Mesendoderm (in vitro differentiated cells): Measurements from ENCODE around the gene MAP3K13.
A peak's percentile ranks its signal among the peaks of the same experiment; 100 is the strongest.

Experiments used
- DNase-seq: peaks from one replicate; pipeline ENCODE4 v3.0.0; 2013
- H2AK5ac ChIP-seq: 2 replicates; pipeline ENCODE4 v1.6.1; 2013; ENCODE audit warnings: low read length, inconsistent platforms
- H2BK120ac ChIP-seq: 2 replicates; pipeline ENCODE4 v1.6.1; 2013; ENCODE audit warnings: low read depth, mild to moderate bottlenecking, low read length, moderate library complexity, mixed read lengths
- H2BK15ac ChIP-seq: replicated peaks from 2 replicates; pipeline ENCODE4 v1.6.1; 2013; ENCODE audit warnings: low read depth, mild to moderate bottlenecking, moderate library complexity
- H2BK5ac ChIP-seq: 2 replicates; pipeline ENCODE4 v1.6.1; 2013; ENCODE audit warnings: low read length, inconsistent platforms
- H3K18ac ChIP-seq: 2 replicates; pipeline ENCODE4 v1.6.1; 2013; ENCODE audit warnings: mild to moderate bottlenecking, low read length, mixed read lengths
- H3K23ac ChIP-seq: one replicate; pipeline ENCODE4 v1.6.1; 2013; ENCODE audit warnings: low read length
- H3K27ac ChIP-seq: 2 replicates; pipeline ENCODE4 v1.5.1; 2013; ENCODE audit warnings: low read depth, mild to moderate bottlenecking, inconsistent platforms, low read length, moderate library complexity
- H3K27me3 ChIP-seq: 2 replicates; pipeline ENCODE4 v1.6.1; 2013; ENCODE audit warnings: low read length, control low read depth, mild to moderate bottlenecking, inconsistent platforms; ENCODE audit not compliant: insufficient read depth, poor library complexity
- H3K36me3 ChIP-seq: 2 replicates; pipeline ENCODE4 v1.6.1; 2013; ENCODE audit warnings: low read length, inconsistent platforms; ENCODE audit not compliant: control insufficient read depth, insufficient read depth
- H3K4ac ChIP-seq: one replicate; pipeline ENCODE4 v1.6.1; 2013; ENCODE audit warnings: low read depth, mild to moderate bottlenecking, low read length, moderate library complexity
- H3K4me1 ChIP-seq: 2 replicates; pipeline ENCODE4 v1.6.1; 2013; ENCODE audit warnings: low read depth, low read length, inconsistent platforms; ENCODE audit not compliant: control insufficient read depth
- H3K4me2 ChIP-seq: 2 replicates; pipeline ENCODE4 v1.6.1; 2013; ENCODE audit warnings: low read length
- H3K4me3 ChIP-seq: 2 replicates; pipeline ENCODE4 v1.5.1; 2013; ENCODE audit warnings: mild to moderate bottlenecking, low read length
- H3K56ac ChIP-seq: one replicate; pipeline ENCODE4 v1.6.1; 2013; ENCODE audit warnings: low read length
- H3K79me1 ChIP-seq: 2 replicates; pipeline ENCODE4 v1.6.1; 2013; ENCODE audit warnings: low read length, inconsistent platforms
- H3K79me2 ChIP-seq: 2 replicates; pipeline ENCODE4 v1.6.1; 2013; ENCODE audit warnings: mild to moderate bottlenecking, low read length; ENCODE audit not compliant: control insufficient read depth, insufficient read depth
- H3K9ac ChIP-seq: 2 replicates; pipeline ENCODE4 v1.6.1; 2013; ENCODE audit warnings: low read length, inconsistent platforms
- H4K5ac ChIP-seq: one replicate; pipeline ENCODE4 v1.6.1; 2013; ENCODE audit warnings: low read length
- H4K8ac ChIP-seq: one replicate; pipeline ENCODE4 v1.6.1; 2013; ENCODE audit warnings: low read depth, mild to moderate bottlenecking, control low read depth, low read length, moderate library complexity
- WGBS: extraction: QIAGEN DNeasy Blood & Tissue Kit; methylation state at CpG from one replicate; pipeline ENCODE4 v1.1.7; 2013; ENCODE audit warnings: low lambda C conversion rate, missing lambda C conversion rate; ENCODE audit not compliant: insufficient coverage; ENCODE audit errors: extremely low coverage; 5-methylcytosine and 5-hydroxymethylcytosine counted together

Gene MAP3K13

DNA sequence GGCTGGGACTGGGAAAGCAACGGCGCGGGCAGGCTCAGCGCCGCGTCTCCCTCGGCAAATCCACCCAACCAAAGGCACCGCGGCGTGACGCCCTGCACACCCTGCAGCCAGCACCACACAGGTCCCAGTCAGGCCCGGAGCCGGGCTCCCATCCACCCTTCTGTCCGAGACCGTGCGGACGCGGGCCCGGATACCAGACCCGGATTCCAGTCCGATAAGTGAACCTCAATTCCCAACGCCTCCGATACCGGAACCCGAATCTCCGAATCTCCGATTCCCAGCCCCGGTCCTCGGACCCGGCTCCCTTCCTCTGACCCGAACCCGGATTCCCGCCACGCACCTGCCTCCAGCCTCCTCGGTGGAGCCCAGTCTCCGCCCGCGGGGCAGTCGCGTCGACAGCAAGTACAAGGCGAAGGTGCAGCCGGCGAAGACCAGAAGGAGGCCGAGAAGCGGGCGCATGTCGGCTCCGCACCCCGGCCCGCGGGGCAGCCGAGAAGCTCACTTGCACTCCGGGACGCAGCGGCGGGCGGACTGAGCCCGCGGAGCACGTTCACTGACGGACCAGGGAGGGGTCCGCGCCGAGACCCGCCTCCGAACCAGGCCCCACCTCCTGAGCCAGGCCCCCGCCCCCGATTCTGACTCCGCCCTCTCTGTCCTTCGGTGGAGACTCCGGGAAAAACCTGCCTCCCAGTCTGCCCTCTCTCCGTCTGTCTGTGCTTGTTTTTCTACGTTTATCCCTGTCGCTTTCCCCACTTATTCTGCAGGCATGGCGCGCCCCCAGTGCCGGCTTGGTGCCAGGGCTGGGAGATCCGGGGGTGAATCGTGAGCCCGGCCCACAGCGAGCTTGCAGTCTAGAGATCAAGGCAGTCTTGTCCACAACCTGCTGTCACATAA, 135.8 kb downstream of the MAP3K13 start, which contains the start of gene TMEM41A:
Gene TMEM41A (minus strand): TSS at position 533 of the 894 bp plus-strand sequence. CDS start 74 bp downstream, at position 459.
- no peak within 1 kb of the TSS for H2BK5ac ChIP-seq
- no peak within 1 kb of the TSS for H3K23ac ChIP-seq
- no peak within 1 kb of the TSS for H4K8ac ChIP-seq
- H2AK5ac ChIP-seq = no peak within 1 kb of the TSS
- no peak within 1 kb of the TSS for H3K4ac ChIP-seq
- H3K4me1 ChIP-seq = no peaks in the 10 kb centered on the region
- H3K27ac ChIP-seq = peak within 1 kb of the TSS; percentile 77
- no peaks in the 10 kb centered on the region for H3K27me3 ChIP-seq
- H3K79me1 ChIP-seq = peaks cover 4% of the 10 kb centered on the region
- peaks cover 3% of the 10 kb centered on the region for H3K36me3 ChIP-seq
- H3K18ac ChIP-seq = peak within 1 kb of the TSS; percentile 46
- peak within 1 kb of the TSS; percentile 96 for H3K4me3 ChIP-seq
- no peak within 1 kb of the TSS for H4K5ac ChIP-seq
- peak within 1 kb of the TSS; percentile 59 for H3K4me2 ChIP-seq
- H3K56ac ChIP-seq = peak within 1 kb of the TSS; percentile 93
- H3K79me2 ChIP-seq = peaks cover 2% of the 10 kb centered on the region
- DNase-seq = peak; percentile 94
- WGBS = no CpG with 5 or more reads among the region's 82 CpGs
- H2BK120ac ChIP-seq = no peak within 1 kb of the TSS
- peak within 1 kb of the TSS; percentile 96 for H3K9ac ChIP-seq
- no peak within 1 kb of the TSS for H2BK15ac ChIP-seq

DNA sequence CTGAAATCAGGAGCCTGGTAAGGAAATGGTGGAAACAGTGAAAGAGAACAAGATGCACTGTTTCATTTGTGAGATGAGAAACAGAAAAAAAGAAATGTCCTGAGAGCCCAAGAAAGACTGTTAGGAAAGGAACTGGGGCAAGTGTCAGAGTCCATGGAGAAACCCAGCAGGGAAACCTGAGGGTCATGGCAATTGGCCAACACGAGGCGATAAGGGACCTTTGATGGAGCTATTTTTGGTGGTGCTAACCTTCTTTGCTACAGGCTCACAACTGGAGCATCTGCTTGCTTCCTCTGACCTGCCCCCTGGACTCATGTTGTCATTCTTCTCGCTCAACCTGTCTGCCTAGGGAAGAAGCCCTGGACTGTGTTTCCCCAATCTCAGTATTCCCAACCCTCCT, 140.1 kb downstream of the MAP3K13 start:
- Histone ChIP-seq H2AK5ac (no peak overlapping the region), H4K8ac (no peak overlapping the region), H3K9ac (no peak overlapping the region), H4K5ac (no peak overlapping the region), H3K79me2 (no peaks in the 10 kb centered on the region), H3K79me1 (no peaks in the 10 kb centered on the region), H3K36me3 (no peaks in the 10 kb centered on the region), H3K18ac (no peak overlapping the region), H3K27me3 (no peaks in the 10 kb centered on the region), H2BK15ac (no peak overlapping the region), H3K4ac (no peak overlapping the region), H3K56ac (no peak overlapping the region), H2BK120ac (no peak overlapping the region), H3K23ac (no peak overlapping the region), H3K4me3 (no peak overlapping the region), H3K27ac (no peak overlapping the region), H3K4me1 (no peaks in the 10 kb centered on the region), H2BK5ac (no peak overlapping the region), H3K4me2 (no peak overlapping the region)
- no peak for DNase-seq
- WGBS = no CpG with 5 or more reads among the region's 3 CpGs

DNA sequence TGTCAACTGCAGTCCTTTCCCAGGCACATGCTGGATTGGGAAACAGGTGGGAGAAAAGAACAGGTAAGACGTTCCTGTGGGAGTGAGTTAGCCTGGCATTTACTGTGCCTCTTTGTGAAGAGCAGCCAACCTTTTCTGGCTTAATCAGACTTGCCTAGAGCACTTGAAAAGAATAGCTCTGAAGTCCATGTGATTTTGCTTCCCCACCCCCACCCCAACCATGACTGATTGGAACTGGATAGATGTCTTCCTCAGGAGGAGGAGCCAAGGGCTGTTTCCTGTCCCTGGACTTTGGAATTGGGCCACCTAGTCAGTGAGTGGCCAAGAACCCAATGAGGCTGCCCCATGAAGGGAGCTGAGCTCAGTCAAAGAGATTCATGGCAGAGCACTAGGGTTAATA, 140.6 kb downstream of the MAP3K13 start:
- no peak overlapping the region for H3K56ac ChIP-seq
- DNase-seq = no peak
- H3K27ac ChIP-seq = no peak overlapping the region
- H3K4ac ChIP-seq = no peak overlapping the region
- H2BK5ac ChIP-seq = no peak overlapping the region
- WGBS = no CpG with 5 or more reads among the region's 1 CpG
- H3K4me2 ChIP-seq = no peak overlapping the region
- H3K18ac ChIP-seq = no peak overlapping the region
- H2AK5ac ChIP-seq = no peak overlapping the region
- H3K79me1 ChIP-seq = no peaks in the 10 kb centered on the region
- H2BK15ac ChIP-seq = no peak overlapping the region
- H3K36me3 ChIP-seq = no peaks in the 10 kb centered on the region
- no peak overlapping the region for H3K9ac ChIP-seq
- H3K23ac ChIP-seq = no peak overlapping the region
- H3K4me3 ChIP-seq = no peak overlapping the region
- H3K4me1 ChIP-seq = no peaks in the 10 kb centered on the region
- H3K27me3 ChIP-seq = no peaks in the 10 kb centered on the region
- H4K5ac ChIP-seq = no peak overlapping the region
- no peaks in the 10 kb centered on the region for H3K79me2 ChIP-seq
- no peak overlapping the region for H2BK120ac ChIP-seq
- no peak overlapping the region for H4K8ac ChIP-seq

DNA sequence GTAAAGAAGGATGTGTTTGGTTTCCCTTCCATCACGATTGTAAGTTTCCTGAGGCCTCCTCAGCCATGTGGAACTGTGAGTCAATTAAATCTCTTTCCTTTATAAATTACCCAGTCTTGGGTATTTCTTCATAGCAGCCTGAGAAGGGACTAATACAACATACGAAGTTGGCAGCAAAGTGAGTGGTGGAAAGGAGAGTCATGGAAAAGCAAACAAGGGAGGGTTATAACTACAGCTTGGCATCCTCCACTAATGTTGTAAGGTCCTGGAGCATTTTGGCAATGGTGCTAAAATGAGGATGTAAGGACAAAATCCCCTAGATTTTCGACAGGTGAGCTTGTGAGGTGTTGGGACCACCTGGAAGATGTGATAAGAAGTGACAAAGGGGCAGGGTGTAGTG, 141.7 kb downstream of the MAP3K13 start:
- Histone ChIP-seq H3K4me3 (no peak overlapping the region), H2BK120ac (no peak overlapping the region), H3K36me3 (no peaks in the 10 kb centered on the region), H3K18ac (no peak overlapping the region), H2BK15ac (no peak overlapping the region), H3K4me2 (no peak overlapping the region), H3K27ac (no peak overlapping the region), H3K9ac (no peak overlapping the region), H3K79me2 (no peaks in the 10 kb centered on the region), H3K27me3 (no peaks in the 10 kb centered on the region), H3K23ac (no peak overlapping the region), H2AK5ac (no peak overlapping the region), H4K5ac (no peak overlapping the region), H4K8ac (no peak overlapping the region), H3K4me1 (no peaks in the 10 kb centered on the region), H3K56ac (no peak overlapping the region), H2BK5ac (no peak overlapping the region), H3K4ac (no peak overlapping the region), H3K79me1 (no peaks in the 10 kb centered on the region)
- no CpG with 5 or more reads among the region's 3 CpGs for WGBS
- no peak for DNase-seq

DNA sequence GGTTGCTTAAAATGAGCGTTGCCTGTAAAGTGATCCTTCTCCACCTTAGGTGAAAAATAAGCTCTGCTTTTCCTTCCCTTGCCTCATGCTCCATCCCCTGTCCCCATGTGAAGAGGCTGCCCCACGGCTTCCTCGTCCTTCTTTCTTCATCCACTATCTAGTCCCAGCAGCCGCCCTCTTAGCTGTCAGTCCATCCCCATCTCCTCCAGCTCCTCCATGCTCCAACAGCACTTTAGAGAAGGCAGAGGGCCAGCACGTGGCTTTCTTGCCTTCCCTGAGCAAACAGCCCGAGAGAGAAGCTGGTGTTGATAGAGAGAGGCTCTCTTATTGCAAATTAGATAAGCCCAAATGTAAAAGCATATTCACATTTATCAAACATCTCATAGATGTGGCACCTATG, 144.9 kb downstream of the MAP3K13 start:
- Histone ChIP-seq H2BK5ac (no peak overlapping the region), H3K36me3 (no peaks in the 10 kb centered on the region), H3K27me3 (no peaks in the 10 kb centered on the region), H3K4me2 (no peak overlapping the region), H4K5ac (no peak overlapping the region), H3K56ac (no peak overlapping the region), H2BK120ac (no peak overlapping the region), H3K4ac (no peak overlapping the region), H3K79me2 (no peaks in the 10 kb centered on the region), H3K9ac (no peak overlapping the region), H3K23ac (no peak overlapping the region), H4K8ac (no peak overlapping the region), H3K18ac (no peak overlapping the region), H2AK5ac (no peak overlapping the region), H2BK15ac (no peak overlapping the region), H3K4me3 (no peak overlapping the region), H3K79me1 (no peaks in the 10 kb centered on the region), H3K27ac (no peak overlapping the region), H3K4me1 (no peaks in the 10 kb centered on the region)
- DNase-seq = no peak
- no CpG with 5 or more reads among the region's 6 CpGs for WGBS
